ENCODE results near the gene NRG2.

Gene NRG2

DNA sequence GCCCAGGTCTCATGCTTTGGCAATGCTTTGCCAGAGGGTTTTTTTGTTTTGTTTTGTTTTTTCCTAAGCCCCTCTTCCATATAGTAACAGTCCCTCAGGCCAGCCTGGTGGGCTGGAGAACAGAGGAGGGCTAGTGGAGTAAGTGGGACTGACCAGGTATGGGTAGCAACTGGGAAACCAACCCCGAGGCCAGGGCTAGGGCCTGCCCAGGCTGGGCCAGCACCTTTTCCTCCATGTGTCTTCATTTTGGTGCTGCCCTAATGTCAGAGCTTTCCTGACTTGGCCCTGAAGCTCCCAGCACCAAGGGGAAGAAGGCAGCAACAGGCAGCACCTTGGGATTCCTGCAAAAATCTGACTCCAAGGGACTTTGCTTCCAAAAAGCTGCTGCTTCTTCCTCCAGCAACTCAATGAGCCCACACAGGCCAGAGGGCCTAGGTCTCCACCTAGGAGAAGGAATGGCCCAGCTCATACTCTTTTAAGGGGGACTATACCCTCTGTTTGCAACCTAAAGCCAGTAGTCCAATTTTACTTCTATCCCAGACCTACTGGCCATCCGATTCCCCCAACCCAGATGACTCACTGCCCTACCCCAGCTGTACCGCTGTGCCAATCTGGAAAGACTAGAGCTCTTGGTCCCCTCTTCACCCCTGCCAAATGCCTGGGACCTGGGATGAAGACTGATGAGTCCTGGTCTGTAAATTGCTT, 142.4 kb downstream of the NRG2 start:
- DNase-seq (ENCODE audit: low read depth) = no peak
- H3K4me3 ChIP-seq (ENCODE audit: control insufficient read depth, low read depth, low read length) = no peak overlapping the region
- TF ChIP-seq CTCF (conservative IDR thresholded peaks at IDR 0.05; ENCODE audit: control insufficient read depth, insufficient read depth, low read depth, low read length) = no peak

DNA sequence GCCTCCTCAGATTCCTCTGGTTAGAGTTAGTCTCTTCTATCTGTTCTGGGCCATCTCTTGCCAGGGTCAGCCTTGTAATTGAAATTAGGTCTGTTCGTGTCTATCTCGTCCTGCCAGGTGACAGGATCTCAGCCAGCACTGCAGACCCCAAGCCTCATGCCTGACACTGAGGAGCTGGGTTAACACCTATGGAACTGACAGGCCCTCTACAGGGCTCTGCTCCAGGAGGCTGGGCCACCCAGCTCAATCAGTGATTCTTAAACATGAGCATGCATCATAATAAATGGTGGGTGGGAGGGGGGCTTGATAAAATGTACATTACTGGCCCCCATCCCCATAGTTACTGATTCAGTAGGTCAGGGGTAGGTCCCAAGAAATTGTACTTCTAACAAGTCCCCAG, 144.1 kb downstream of the NRG2 start:
- TF ChIP-seq CTCF (conservative IDR thresholded peaks at IDR 0.05; ENCODE audit: control insufficient read depth, insufficient read depth, low read depth, low read length) = no peak
- no peak overlapping the region for H3K4me3 ChIP-seq (ENCODE audit: control insufficient read depth, low read depth, low read length)
- DNase-seq (ENCODE audit: low read depth) = no peak

DNA sequence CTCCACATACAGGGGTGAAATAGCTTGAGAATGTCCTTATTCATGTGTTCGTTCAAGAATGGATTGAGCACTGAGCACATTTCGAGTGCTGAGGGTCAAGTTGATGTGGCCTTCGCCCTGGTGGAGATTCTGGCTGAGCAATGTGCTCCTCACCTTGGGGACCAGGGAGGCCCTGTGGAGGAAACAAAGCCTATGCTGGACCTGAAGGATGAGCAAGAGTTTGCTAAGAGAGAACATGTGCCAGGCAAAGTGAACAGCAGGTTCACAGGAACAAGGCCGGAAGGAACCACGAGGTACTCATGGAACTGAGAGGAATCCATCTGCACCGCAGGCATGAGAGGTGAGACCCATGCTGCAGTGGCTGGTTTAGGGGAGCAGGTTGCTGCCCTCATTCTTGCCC, 145.1 kb downstream of the NRG2 start:
- TF ChIP-seq CTCF (conservative IDR thresholded peaks at IDR 0.05; ENCODE audit: control insufficient read depth, insufficient read depth, low read depth, low read length) = no peak
- no peak for DNase-seq (ENCODE audit: low read depth)
- no peak overlapping the region for H3K4me3 ChIP-seq (ENCODE audit: control insufficient read depth, low read depth, low read length)

DNA sequence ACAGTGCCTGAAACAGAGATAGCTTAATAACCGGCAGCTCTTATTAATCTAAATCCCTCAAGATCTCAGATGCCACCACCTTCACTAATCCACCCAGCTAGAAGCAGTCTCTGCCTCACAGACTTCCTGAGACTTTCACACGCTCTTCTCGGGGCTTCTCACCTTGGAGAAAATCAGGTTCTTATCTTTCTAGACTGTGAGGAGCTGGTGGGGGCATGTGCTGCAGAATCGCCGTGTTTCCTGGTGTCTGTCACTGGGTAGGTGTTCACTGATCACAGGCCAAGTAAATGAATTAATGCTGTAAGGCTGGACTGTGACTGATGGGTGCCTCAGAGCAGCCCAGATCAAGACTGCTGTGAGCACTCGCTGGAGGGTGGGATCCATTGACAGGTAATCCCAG, 145.8 kb downstream of the NRG2 start:
- no peak for TF ChIP-seq CTCF (conservative IDR thresholded peaks at IDR 0.05; ENCODE audit: control insufficient read depth, insufficient read depth, low read depth, low read length)
- H3K4me3 ChIP-seq (ENCODE audit: control insufficient read depth, low read depth, low read length) = no peak overlapping the region
- no peak for DNase-seq (ENCODE audit: low read depth)

DNA sequence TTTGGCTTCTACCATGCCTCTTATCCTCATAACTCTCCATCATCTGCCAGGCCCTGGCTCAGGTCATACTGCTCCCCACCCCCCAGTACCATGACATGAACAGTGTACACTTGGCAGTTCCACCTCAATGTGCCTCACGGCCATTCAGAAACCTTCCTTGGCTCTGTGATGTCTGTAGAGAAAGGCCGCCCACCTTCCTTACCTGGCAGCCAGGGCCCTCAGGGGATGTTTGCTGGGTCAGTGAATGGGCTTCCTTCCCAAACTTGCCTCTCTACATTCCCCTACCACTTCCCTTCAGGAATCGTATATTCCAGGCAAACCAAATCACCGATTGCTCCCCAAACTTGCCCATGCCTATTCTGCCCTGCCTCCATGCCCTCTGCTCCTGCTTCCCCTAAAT, 146.4 kb downstream of the NRG2 start:
- no peak overlapping the region for H3K4me3 ChIP-seq (ENCODE audit: control insufficient read depth, low read depth, low read length)
- no peak for TF ChIP-seq CTCF (conservative IDR thresholded peaks at IDR 0.05; ENCODE audit: control insufficient read depth, insufficient read depth, low read depth, low read length)
- no peak for DNase-seq (ENCODE audit: low read depth)

- no peak for DNase-seq (ENCODE audit: low read depth)
- no peak overlapping the region for H3K4me3 ChIP-seq (ENCODE audit: control insufficient read depth, low read depth, low read length)
- TF ChIP-seq CTCF (conservative IDR thresholded peaks at IDR 0.05; ENCODE audit: control insufficient read depth, insufficient read depth, low read depth, low read length) = no peak
Observed at GRCh38 chr5:139895647-139896046, 147.5 kb downstream of the NRG2 start.

DNA sequence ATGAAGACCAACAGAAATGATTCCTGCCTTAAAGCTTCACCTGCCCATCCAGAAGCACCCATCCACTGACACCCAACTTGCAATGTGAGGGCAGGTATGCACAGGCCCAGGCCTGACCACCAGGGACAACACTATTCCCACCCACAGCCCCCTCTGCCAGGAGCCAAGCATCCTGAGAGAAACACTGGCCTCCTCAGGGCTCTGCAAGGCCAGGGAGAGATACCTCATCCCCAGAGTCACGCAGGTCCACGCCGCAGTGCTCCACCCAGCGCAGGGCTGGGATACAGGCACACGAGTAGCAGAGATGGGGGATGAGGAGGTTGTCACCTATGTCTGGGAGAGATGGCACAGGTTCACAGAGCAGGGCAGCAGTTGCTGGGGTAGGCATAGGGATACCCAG, 148.1 kb downstream of the NRG2 start:
- no peak for TF ChIP-seq CTCF (conservative IDR thresholded peaks at IDR 0.05; ENCODE audit: control insufficient read depth, insufficient read depth, low read depth, low read length)

More for the DNA sequence above, 148.1 kb downstream of the NRG2 start:
- H3K4me3 ChIP-seq (ENCODE audit: control insufficient read depth, low read depth, low read length) = no peak overlapping the region
- no peak for DNase-seq (ENCODE audit: low read depth)

Data from fibroblast of mammary gland (primary cell).